Fibroblast of skin of right biceps (primary cell): Measurements from ENCODE around the gene PRPH.
A peak's percentile ranks its signal among the peaks of the same experiment; 100 is the strongest.
"Not testable (repeated sequence)": the region's sequence is repeated elsewhere in the genome, so short reads cannot be mapped to it uniquely, and the experiment has no call there.

Source experiments
- DNase-seq: peaks from one replicate; pipeline ENCODE4 v3.0.0-alpha.2; 2013

Gene PRPH

GRCh38 chr12:49295082-49295936 is at the start of gene PRPH:
PRPH (plus strand) TSS chr12:49295147; CDS start chr12:49295201, 54 bp downstream.
- DNase-seq, result no peak

DNA sequence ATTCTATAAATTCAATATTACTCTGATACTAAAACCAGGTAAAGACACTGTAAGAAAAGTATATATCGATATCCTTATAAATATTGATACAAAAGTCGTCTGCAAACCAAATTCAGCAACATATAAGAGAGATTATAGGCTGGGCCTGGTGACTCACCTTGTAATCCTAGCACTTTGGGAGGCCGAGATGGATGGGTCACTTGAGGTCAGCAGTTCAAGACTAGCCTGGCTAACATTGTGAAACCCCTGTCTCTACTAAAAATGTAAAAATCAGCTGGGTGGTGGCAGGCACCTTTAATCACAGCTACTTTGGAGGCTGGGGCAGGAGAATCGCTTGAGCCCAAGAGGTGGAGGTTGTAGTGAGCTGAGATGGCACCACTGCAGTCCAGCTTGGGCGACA is 43.6 kb upstream of the PRPH start:
- DNase-seq, result no peak

DNA sequence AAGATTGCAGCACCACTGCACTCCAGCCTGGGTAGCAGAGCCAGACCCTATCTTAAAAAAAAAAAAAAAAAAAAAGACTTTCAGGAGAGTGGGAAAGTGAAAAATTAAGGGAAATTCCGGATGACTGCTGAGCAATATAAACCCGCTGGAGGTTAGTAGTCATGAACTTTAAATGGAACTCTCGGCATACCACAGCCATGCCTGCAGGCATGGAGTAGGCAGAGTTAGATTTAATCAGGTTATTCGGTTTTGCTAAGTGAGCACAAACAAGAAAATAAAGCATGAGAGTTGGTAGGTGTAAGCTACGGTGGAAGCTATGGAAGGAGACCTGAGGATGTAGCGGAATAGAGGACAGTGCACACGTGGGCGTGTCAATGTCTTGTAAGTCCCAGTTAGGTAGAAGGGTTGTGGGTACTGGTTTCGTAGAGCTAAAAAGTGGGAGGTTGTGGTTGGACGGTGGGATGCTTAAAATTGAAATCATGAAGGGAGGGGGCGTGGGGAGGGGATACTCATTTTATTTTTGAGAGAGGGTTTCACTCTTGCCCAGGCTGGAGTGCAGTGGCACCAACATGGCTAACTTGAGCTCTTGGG is 41.8 kb upstream of the PRPH start:
- no peak for DNase-seq

- not testable (repeated sequence) for DNase-seq
Measured at GRCh38 chr12:49255456-49255855, 39.5 kb upstream of the PRPH start.

DNA sequence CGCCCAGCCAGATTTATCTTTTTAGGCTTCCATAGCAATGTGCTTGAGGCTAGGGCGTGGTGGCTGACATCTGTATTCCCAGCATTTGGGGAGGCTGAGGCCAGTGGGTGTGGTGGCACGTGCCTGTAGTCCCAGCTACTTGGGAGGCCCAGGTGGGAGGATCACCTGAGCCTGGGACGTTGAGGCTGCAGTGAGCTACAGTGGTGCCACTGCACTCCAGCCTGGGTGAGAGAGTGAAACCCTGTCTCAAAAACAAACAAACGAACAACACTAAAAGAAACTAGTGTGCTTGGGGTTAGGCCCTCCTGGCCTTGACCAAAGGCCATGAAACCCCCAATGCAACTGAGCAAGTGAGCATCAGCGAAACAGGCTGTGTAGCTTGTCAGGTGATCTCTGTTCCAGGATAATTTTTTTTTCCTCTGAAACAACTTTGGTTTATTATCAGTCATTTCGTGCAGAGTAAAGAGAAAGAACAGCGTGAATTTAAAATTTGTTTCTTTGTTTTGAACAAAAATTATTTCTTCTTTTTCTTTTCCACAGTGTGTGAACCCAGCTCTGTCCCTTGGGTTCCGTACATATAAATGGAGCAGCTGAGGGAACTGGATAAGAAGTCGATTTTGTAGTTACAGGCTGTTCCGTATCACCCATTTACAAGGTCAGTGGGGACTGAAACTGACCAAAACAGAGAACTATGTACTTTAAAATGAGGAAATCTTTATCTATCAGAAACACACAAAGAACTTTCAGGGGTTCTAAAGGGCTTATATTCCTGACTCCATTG is 38.9 kb upstream of the PRPH start:
- no peak for DNase-seq

GRCh38 chr12:49257508-49258184 is 37.3 kb upstream of the PRPH start:
- not testable (repeated sequence) for DNase-seq

- DNase-seq, result no peak
Measured at GRCh38 chr12:49259452-49259851, 35.5 kb upstream of the PRPH start.

- DNase-seq, result peak; percentile 79
Measured at GRCh38 chr12:49260166-49260565, 34.8 kb upstream of the PRPH start.

- DNase-seq, result no peak
Measured at GRCh38 chr12:49260571-49261363, 34.2 kb upstream of the PRPH start.

DNA sequence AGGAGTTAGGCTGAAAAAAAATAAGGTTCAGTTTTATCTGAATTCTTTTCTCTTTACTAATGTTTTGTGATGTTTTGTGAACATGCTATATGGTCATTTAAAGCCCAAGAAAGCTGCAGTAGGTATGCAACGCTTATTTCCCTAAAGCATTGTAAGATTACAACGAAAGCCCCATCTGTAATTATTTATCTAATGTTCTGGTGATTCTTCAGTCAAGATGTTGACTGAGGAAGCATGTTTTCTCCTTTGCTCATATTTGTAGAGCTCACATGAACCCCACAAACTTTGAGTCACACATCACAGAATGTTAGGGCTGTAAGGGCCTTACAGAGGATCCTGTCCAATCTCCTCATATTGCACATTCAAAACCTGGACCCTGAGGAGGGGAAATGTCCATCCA is 33.2 kb upstream of the PRPH start:
- DNase-seq, result peak; percentile 81

DNA sequence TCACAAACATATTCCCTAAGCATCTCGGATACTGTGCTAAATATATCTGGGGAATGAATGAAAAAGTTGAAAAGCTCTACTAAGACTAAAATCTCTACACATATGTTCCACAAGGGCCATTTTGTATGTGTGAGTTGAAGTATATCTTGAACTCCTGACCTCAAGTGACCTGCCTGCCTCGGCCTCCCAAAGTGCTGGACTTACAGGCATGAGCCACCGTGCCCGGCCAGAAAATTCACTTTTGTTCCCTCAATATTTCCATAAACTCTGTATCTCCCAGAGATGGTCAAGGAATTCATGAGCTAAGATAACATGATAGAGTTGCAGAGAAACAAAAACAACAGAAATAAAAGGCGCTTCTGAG is 31.6 kb upstream of the PRPH start:
- DNase-seq, result no peak

DNA sequence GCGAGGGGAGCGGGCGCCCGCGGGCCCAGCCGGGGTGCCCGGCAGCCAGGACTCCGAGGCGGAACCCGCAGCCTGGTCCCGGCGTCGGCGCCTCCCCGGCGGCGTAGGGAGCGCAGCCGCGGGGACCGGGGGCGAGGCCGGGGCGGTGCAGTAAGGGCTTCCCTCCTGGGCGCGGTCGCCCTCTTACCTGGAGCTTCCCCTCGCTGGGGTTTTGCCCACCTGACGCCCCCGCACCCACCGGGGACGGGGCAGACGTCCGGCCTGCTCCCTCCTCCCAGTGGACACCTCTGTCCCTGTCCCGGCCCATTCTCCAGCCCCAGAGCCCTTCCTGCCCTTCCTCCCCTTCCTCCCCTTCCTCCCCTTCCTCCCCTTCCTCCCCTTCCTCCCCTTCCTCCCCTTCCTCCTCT is 30.5 kb upstream of the PRPH start:
- DNase-seq, result no peak

DNA sequence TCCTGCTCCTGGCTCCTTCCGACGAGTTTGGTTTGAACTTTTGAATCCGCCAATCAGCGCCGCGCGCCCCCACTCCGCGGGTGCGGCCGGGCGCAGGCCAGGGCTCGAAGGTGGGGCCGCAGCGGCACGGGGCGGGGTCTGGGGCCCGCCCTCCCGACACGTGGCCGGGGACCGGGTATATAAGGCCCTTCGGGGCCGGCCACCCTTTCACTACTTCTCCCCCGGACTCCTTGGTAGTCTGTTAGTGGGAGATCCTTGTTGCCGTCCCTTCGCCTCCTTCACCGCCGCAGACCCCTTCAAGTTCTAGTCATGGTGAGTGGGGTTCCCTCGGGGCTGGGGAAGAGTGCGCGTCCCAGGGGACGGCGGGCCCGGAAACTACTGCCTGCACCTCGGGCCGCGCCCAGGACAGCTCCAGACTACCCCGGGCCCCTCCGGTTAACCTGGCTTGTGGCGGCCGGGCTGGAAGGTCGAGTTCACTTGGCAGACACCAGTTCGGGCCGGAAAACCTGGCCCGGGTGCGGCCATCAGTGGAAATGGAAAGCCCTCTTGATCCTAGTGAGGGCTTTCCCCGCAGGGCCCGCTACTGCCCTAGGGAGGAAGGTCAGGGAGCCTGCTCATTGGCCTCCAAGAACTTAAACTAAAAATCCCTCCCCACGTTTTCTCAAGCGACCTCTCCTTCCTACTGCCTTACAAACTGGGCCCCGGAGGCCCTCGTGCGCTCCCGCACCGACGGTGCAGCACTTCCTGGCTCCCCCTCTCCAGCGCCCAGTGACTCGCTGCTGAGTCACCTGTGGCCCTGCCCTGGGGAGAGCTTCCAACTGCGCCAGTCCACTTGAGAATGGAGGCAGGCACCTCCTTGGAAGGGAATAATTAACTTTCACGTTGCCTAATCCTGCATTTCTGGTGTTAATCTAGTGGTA is 29.8 kb upstream of the PRPH start, which contains the start of gene TUBA1C:
TUBA1C (plus strand) TSS at position 210 of the 920 bp plus-strand sequence; CDS start at position 310, 100 bp downstream.
- peak; percentile 97 for DNase-seq

GRCh38 chr12:49269191-49269590 is 25.8 kb upstream of the PRPH start:
- not testable (repeated sequence) for DNase-seq

DNA sequence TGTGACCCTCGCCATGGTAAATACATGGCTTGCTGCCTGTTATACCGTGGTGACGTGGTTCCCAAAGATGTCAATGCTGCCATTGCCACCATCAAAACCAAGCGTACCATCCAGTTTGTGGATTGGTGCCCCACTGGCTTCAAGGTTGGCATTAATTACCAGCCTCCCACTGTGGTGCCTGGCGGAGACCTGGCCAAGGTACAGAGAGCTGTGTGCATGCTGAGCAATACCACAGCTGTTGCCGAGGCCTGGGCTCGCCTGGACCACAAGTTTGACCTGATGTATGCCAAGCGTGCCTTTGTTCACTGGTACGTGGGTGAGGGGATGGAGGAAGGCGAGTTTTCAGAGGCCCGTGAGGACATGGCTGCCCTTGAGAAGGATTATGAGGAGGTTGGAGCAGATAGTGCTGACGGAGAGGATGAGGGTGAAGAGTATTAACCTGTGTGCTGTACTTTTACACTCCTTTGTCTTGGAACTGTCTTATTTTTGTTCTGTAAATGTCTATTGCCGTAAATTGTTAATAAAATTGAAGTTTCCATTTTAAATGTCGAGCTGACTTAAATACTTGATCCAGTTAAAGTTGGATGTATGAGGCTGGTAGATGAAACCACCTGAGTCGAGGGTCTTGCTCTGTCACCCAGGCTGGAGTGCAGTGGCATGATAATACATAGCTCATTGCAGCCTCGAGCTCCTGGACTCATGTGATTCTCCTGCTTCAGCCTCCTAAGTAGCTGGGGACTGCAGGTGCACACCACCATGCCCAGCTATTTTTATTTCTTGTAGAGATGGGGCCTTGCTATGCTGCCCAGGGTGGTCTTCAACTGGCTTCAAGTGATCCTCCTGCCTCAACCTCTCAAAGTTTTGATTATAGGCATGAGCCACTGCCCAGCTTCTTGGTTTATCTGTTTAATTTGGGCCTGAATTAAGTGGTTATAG is 21.9 kb upstream of the PRPH start:
- DNase-seq, result no peak

DNA sequence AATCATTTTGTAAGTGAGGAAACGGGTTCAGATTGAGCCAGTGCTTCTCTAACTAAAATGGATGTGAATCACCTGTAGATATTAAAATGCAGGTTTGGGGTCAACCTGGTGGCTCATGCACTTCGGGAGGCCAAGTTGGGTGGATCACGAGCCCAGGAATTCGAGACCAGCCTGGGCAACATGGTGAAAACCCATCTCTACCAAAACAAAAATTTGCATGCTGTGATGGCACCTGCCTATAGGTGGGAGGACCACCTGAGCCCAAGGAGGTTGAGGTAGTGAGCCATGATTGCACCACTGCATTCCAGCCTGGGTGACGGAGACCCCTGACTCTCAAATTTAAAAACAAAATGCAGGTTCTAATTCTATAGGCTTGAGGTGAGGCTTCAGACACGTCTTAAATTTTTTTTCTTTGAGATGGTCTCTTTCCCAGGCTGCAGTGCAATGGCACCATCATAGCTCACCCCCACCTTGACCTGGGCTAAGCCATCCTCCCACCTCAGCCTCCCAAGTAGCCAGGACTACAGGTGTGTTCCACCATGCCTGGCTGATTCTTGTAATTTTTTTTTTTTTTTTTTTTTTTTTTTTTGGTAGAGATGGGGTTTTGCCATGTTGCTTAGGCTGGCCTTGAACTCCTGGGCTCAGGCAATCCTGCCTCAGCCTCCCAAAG is 21.1 kb upstream of the PRPH start:
- DNase-seq, result no peak

DNA sequence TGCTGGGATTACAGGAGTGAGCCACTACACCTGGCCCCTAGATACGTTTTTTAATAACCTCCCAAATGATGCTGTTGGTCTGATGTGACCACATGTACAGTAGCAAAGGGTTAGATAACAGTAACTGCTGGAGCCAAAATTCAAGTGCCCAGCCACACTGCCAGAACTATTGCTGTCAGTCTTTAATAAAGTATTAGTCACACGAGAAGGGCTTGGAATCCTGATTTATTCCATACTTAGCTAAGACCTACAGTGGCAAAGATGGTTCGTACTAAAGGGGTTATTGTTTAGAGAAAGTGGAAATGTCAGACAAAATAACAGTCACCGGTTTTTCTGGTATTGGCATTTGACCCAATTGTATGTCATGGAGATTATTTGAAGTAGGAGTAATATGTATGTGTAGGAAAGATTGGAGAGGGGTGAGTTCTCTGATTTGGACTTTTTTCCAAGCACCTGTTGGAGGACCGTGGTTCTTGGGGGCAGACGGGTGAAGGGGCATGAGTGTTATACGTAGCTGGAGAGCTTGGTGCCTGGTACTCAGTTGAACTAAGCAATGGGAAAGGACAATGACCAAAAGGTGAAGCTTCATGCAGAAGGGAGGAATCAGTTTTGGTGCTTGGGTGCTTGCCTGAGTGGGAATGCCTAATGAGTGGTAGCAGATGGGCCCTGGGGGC is 20.4 kb upstream of the PRPH start:
- no peak for DNase-seq
